Suppressor macrophage treated with lipopolysaccharide for 1 hour (primary cell): ENCODE results near the gene ALKBH5.

Experiments
- DNase-seq, 3 donors: peaks; one replicate each; pipeline ENCODE4 v3.0.0-alpha.2; 2020 to 2022

The ALKBH5 gene

GRCh38 chr17:18158022-18158600 is 25.5 kb upstream of the ALKBH5 start:
- peak; percentile 93 to 98 (median 95) for DNase-seq

- no peak for DNase-seq
Observed at GRCh38 chr17:18159551-18160120, 24.0 kb upstream of the ALKBH5 start.

- no peak for DNase-seq
Observed at GRCh38 chr17:18160128-18160856, 23.3 kb upstream of the ALKBH5 start.

GRCh38 chr17:18161207-18162145 is 22.2 kb upstream of the ALKBH5 start:
- peak; percentile 27 to 46 (median 37) for DNase-seq

GRCh38 chr17:18163547-18163946 is 20.1 kb upstream of the ALKBH5 start:
- DNase-seq: no peak

- no peak for DNase-seq
Observed at GRCh38 chr17:18166894-18167293, 16.7 kb upstream of the ALKBH5 start.

GRCh38 chr17:18167421-18167820 is 16.2 kb upstream of the ALKBH5 start:
- no peak for DNase-seq

GRCh38 chr17:18172531-18173278 is 10.9 kb upstream of the ALKBH5 start:
- no peak for DNase-seq

- no peak for DNase-seq
Observed at GRCh38 chr17:18173740-18174139, 9.9 kb upstream of the ALKBH5 start.

- peak; percentile 80 to 84 (median 83) for DNase-seq
Observed at GRCh38 chr17:18176176-18176575, 7.5 kb upstream of the ALKBH5 start.

- no peak for DNase-seq
Observed at GRCh38 chr17:18177133-18177532, 6.5 kb upstream of the ALKBH5 start.

GRCh38 chr17:18177722-18178121 is 5.9 kb upstream of the ALKBH5 start:
- no peak for DNase-seq

- no peak for DNase-seq
Observed at GRCh38 chr17:18179196-18179595, 4.4 kb upstream of the ALKBH5 start.

- no peak for DNase-seq
Observed at GRCh38 chr17:18179804-18180203, 3.8 kb upstream of the ALKBH5 start.

GRCh38 chr17:18181358-18181757 is 2.3 kb upstream of the ALKBH5 start:
- no peak for DNase-seq

GRCh38 chr17:18182110-18182977 is 1.3 kb upstream of the ALKBH5 start:
- DNase-seq: no peak

GRCh38 chr17:18182978-18183333 is 672 bp upstream of the ALKBH5 start:
- DNase-seq: peak; percentile 91 to 96 (median 93)

- DNase-seq: peak; percentile 82 to 88 (median 84)
Observed at GRCh38 chr17:18184143-18185031, 759 bp downstream of the ALKBH5 start.

- DNase-seq: no peak
Observed at GRCh38 chr17:18185391-18185790, 1.8 kb downstream of the ALKBH5 start.
